ENCODE data around the gene PAK3.

The PAK3 gene

DNA sequence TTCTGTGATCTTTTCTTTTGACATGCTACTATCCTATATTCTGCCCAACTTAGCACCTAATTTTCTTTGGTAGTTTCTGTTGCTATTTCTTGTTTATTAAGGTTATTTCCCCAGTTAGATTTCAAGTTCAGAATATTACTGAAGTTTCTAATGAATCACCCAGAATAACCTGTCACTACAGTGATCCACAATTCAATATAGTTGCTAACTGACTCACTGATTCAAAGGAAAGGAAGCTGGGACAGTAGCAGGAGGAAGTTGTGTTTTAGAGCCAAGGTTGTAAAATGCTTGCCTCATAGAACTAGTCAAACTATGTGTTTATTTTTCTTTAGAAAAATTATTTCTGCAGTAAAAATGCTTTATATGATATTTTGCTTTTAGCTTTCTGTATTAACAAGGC, 37.4 kb downstream of the PAK3 start:
- DNase-seq, result no peak

DNA sequence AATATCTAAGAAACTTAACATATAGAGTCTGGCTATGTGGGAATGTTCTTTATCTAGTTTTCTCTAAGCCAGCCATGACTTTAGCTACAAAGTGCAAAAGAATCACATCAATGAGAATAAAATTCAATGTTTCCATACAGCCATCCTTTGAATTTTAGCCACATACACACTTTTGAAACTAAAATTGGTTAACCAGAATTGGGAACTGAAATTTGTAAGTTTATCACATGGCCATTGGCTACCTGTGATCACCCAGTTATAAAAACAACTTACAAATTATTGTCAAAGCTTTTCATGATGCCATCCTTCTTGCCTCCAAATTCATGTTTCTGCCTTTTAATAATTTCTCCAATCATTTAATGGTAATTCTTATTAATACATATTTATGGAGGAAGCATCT, 49.9 kb downstream of the PAK3 start:
- DNase-seq, result no peak

DNA sequence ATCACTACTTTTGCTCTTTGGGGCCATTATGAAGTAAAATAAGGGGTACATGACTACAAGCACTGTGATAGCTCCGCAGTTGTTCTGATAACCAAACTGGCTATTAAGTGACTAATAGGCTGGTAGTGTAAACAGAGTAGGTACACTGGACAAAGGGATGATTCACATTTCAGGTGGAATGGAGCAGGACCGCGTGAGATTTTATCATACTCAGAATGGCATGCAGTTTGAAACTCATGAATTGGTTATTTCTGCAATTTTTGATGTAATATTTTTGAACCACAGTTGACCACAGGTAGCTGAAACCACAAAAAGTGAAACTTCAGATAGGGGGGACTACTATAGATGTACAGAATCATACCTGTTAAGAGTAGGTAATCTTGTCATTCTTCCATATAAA, 55.8 kb downstream of the PAK3 start:
- no peak for DNase-seq

DNA sequence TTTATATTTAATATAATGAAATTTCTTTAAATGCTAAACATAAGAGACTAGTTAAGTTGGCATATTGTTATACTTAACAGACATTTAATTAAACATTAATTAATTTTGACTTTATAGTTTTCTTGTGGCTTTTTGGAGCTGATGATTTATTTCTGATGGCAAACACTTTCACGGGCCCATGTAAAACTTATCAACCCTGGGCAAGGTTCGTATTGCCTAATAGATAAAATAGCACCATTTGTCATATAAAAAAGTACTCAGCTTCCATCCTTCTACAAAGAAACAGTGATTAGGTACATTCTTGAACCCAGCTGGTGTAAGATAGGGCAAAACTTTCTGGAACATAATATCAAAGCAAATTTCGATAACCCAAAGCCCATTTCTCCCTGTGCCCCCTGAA, 63.2 kb downstream of the PAK3 start:
- no peak for DNase-seq

DNA sequence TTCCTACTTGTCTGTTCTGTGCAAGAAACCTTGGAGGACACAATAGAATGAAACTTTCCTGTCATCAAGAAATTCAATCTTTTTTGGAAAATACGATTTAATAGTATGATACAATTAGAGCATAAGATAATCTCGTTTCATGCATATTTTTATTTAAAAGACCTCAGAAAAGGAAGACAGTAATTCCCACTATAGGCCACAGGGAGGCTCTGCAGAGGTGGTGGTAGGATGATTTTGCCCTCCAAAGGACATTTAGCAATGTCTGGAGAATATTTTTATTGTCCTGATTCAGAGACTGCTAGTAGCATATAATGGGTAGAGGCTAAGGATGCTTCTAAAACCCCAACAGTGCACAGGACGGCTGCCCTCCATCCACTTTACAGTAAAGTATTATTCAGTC, 68.7 kb downstream of the PAK3 start:
- no peak for DNase-seq

DNA sequence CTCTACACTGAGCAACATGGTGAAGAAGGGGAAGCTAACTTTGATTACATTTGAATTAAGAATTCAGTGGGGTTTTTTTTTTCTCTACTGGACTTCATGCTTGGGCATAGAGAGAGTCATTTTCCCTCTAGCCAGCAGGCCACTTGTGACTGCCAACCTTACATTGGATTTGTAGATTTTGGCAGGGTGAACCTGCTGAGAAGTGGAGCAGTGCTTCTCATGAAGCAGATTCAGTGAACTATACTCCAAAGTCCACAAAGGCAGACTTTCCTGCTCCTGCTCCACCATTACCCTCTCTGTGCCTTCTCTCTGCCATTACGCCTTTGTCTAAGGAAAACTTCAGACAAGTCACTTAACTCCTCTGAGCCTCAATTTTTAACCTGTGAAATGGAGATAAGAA, 69.9 kb downstream of the PAK3 start:
- no peak for DNase-seq

DNA sequence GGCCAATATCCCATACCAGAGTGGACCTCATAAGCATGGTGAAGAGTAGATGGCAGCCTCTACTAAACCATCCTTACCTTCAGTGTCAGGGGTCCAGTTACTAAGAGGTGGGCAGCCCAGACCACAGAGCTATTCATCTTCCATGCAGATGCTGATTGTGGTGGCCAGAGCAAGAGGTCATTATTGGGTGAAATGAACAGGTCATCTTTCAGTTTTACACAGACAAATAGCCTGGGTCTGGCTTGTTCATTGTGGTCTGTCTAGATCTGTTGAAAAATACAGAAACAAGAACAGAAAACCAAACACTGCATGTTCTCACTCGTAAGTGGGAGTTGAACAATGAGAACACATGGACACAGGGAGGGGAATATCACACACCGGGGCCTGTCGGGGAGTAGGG, 71.3 kb downstream of the PAK3 start:
- DNase-seq, result no peak

DNA sequence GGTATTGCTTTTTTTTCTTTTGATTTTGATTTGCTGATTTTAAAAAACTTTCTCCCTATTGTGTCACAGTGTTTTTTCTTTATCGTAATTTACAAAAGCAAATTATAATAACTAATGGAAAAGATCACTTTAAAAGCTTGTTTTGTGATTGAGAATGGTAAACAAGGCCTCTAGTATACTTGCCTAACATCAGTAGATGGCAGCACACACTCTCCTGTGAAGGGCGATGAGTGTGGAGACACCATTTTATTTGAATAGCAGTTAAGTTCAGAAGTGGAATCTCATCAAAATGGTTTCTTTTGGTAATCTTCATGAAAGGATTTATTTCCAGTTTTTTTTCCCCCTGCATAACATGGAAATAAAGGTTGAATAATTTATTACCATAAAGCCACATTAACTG, 72.3 kb downstream of the PAK3 start:
- DNase-seq, result no peak

DNA sequence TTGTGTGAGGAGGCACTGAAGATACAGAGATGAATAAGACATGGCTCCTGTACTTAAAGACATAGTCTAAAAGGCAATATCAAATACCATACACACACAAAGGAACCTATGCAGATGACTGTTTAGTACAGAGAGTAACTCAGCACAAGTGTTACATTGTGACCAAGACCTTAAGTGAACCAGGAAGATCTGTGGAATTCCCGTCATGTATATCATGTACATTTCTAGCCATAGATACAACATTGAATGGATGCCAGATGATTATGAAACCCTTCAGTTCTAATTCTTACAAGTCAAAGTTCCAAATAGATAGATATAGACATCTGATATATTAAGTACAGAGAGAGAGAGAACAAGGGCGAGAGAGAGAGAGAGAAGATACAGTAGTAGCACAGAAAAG, 73.2 kb downstream of the PAK3 start:
- DNase-seq, result no peak

DNA sequence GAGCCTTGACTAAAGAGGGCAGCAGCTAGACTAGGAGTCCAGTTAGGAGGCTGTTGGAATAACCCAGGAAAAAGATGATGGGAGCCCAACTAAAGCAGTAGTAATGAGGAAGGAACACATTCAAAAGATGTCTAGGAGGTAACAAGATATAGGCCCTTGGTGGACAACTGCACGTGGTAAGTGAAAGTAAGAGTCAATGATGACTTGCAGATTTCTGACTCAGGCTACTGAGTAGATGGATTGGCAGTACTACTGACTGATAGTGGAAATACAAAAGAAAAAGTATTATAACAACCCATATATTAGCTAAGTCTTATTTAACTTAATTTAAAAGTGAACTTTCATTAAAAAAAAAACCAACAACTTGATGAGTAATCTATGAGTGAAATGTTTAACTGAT, 74.0 kb downstream of the PAK3 start:
- DNase-seq, result no peak

DNA sequence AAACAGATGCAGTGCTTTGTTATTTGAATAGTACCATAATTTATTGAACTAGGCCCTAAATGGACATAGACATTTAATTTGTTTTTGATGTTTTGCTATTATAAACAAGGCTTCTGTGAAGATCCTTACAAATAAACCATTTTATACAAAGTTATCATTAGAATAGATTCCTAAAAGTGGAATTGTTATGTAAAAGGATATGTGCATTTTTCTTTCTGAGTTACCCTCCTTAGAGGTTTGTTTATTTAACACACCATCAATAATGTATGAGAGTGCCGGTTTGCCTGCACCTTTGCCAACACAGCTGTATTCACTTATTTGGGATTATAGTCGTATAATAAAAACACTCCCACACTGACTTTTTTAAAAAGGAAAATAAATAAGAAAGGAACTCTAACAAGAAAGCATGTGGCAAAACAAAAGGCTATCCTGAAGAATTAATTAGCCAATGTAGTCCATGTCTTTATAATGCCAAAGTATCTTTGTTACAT, 84.8 kb downstream of the PAK3 start:
- DNase-seq, result no peak

DNA sequence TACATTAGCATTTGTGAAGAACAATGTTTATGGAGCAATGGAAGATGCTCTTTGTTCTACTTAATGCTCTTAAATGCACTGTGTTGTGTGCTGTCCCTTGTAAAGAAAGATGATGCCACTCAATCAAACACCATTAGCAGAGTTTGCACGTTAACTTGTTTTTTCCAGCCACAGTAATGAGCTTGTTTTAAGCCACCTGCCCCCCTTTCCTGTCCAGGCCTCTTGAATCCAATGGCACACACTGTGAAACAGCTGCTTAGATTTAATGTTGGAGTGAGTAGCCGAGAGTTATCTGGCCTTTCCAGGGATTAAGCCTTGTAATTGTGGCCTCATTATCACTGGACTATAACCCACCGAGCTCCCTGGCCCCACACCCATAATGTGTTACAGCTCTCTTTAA, 86.0 kb downstream of the PAK3 start:
- no peak for DNase-seq

DNA sequence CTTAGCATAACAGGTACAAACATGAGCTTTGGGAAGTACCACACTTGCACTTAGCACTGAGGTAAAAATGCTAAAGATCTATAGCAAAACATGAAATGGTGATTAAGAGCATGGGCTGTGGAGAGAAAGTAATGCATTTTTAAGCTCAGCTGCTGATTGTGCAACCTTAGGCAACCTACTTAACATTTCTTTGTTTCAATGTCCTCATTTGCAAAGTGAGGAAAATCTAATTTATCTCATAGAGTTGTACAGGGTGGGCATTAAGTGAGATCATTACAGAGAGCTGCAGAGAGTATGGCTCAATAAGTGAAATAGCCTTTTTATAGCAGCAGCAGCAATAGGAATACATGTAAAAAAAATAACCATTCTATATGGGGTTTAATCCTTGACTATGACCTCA, 87.0 kb downstream of the PAK3 start:
- DNase-seq, result no peak

DNA sequence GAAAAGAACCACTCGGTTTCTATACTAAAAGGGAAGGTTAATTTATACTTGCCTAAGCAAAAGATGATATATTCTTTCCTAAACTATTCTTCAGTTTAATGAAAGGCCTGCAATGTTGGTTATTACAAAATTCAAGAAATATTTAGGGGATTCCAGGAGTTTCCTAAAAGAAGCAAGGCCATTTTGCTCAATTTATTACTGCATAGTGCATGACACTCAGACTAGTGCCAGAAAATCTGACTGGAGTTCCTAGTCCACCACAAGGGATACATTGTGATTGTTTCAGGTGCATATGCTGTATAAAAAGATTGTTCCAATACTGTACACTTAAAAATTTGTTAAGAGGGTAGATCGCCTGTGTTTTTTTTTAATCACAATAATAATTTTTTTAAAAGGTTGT, 95.6 kb downstream of the PAK3 start:
- DNase-seq, result no peak

DNA sequence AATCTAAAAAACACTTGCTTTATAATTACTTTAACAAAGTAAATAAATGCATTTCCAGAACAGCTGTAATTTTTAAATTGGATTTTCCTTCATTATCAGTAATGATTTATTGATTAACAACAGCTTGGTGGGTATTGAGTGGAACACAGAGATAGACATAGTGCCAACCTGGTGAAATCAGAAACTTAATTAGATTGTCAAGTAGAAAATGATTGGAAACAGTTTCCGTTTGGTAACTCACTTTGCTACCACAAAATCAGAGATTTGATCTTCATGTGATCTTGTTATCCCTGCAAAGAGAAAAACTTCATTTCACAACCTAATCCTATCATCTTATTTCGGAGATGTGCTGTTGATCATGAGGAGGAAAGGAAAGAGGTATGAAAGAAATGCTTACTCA, 103.5 kb downstream of the PAK3 start:
- DNase-seq, result no peak

DNA sequence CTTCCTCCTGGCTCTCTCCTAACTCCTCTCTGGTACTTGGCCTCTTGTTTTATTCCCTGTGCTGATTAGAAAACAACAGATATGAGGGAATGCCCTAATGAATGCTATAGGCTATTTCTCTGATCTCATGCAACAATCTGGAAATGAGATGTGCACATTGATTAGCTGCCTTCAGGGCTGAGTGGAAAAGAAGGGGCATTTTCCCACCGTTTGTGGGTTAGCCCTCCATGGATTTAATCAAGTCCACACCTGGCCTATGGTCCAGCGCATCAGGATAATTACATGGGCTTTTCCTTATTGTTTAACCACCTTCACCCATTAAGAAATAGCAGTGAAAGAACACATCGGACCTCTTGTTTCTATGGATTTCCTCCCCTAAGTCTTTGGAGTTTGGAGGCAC, 104.3 kb downstream of the PAK3 start:
- DNase-seq, result no peak

DNA sequence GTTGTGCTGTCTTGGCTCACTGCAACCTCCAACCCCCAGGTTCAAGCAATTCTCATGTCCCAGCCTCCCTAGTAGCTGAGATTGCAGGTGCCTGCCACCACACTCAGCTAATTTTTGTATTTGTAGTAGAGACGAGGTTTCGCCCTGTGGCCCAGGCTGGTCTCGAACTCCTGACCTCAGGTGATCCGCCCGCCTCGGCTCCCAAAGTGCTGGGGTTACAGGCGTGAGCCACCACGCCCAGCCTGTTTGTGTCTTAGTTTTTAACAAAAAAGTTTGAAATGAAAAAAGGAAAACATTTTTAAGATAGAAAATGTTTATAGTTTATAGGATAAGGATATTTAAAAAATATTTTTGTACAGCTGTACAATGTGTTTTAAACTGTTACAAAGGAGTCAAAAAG, 111.9 kb downstream of the PAK3 start:
- DNase-seq, result no peak

DNA sequence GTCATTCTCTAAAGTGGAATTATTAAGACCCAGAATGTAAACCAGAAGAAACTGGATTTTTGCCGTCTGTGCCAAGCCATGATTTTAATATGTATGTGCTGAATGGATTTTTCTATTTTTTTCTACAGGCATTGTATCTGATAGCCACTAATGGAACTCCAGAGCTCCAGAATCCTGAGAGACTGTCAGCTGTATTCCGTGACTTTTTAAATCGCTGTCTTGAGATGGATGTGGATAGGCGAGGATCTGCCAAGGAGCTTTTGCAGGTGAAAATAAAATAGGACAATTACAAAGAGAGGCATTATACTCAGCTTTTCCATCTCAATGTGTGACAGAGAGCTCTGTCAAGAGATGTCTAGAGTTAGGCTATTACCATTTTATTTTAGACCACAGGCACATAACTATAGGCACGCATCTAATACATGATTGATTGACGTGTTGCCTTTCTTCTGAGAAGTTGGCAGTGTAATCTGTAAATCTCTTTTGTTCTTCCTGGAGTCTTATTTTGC, 120.4 kb downstream of the PAK3 start:
- no peak for DNase-seq

DNA sequence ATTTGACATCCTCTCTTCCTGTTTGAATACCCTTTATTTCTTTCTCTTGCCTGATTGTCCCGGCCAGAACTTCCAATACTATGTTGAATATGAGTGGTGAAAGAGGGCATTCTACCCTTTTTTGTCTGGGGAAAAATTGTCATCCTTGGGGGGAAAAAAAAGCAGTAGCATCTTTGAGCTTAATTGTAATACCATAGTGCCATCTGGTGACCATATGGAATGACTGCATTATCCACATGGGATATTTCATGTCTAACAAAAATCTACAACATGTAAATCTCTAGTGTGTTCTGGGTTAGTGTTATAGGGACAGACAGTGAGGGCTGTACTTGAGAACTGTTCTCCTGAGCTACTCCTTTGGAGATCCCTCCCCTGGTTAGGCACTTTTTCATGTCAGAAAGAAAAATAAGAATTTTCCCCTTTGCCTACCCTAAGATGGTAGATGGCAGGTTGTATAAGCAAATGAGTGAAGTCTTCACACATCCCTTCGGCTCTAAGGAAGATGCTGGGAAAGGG, 148.3 kb downstream of the PAK3 start:
- no peak for DNase-seq

DNA sequence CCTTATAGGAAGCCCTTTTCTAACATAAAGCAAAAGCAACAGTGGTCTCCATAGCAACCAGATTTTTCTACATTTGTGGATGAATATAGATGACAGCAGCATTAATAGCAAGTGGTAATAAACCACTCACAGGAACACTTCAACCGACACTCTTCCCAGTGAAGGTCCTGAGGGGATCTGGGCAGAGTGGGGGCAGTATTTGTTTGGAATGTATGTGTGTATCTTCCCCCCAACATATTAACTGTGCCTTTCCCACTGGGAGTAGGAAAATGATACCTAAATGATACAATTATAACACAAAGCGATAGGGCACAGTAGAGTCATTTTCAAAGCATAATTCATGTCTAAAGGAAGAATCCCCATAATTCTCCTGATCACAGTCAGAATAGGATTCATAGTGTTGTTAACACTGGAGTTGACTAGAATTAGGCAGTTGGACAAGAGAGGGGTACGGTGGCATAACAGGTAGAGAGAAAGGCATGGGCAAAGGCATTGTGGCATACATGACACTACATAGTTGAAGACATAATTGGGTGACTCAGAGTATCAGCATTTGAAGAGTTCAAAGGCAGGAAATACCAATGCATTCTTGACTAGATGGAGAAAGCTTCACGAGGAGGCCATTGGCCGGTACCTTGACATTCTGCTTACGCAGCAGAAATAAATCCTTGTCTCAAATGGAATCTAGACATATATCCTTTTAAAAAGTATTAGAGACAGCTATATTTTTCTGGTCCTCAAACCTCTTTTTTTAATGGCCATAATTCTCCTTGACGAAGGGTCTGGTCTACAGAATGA, 159.1 kb downstream of the PAK3 start:
- no peak for DNase-seq

DNA sequence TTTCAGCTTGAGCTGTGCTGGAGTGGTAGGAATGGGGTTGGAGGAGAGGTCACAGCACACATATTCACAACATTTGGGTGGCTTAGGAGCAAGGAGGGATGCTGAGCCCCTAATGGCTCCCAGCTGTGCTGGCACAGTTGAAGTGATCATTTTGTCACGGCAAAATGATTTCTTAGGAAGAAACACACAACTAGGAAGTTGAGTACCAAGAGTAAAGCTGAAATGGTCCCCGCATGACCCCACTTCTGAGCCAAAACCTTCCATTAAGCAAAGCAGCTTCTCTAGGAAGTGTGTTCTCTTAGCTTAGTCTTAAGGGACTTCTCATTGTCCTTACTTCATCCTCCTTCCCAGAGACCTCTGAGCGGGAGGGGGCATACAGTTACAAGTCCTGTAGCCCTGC, 161.7 kb downstream of the PAK3 start:
- no peak for DNase-seq

DNA sequence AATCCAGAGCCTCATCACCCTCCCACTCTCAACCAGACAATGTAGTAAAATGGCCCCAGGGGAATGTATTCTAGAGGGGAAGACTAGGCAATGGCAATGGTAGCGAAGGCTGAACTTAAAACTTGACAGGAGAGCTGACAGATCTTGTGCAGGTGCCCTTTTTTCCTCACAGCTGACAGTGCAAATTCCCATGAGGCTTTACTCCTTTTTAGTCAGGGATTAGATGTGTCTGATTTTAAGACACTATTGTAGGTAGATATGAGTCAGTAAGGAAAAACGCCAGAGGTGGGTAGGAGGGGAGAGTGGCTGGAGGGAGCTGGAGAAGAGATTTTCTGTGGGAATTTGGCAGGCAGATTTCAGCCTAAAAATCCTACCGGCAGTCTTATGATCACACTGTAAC, 163.6 kb downstream of the PAK3 start:
- DNase-seq, result no peak

DNA sequence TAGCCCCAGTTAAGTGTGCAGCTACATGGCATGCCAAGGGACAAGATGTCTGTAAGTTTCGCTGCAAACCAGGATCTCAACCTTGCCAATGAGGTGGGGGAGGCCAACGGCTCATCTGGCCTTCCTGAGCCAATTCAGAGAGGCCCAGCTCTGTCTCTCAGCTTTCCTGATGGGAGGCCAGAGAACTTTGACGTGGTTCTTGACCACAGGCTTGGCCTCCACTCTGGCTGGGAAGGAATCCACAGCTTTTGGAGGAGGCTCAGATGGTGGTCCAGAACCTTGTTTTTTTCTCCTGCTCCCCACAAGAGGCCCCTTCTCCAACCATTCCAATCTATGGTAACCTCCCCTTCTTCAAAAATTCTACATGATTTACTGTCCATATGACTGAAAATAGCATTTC, 164.5 kb downstream of the PAK3 start:
- DNase-seq, result no peak

DNA sequence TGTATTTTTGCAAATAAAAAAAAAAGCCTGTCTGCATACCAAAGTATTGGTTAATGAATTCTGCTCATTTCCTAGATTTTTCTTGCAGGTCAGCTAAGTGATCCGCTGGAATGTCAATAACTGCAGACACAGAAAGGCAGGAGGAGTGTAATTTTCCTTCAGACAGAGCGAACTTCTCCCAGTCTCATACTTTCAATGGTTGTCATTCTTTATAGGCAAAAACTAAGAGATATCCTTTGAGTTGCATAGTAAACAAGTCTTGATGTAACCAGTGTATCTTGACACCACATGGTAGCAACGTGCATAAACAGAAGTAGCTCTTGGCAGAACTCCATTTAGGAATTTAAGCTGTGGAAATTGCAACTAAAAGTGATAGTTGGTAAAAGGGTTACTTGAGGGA, 166.1 kb downstream of the PAK3 start:
- DNase-seq, result no peak

DNA sequence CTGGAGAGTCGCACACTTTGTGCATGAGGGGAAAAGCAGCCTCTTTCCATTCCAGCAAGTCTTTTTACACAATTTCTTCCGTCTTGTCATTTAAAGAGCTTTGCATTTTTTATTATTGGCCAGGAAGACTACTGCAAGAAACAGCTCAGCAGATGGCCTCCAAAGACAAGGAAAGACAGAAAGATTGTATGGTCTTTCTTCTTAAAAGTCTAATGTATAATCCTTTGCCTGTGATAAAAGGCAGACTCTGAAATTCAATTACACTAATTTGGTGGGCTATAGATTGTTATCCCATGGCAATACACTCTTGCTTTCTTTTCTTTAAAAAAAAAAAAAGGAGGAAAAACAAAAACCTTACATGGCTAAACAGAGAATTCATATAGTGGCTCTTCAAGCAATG, 168.4 kb downstream of the PAK3 start:
- DNase-seq, result no peak

Data from stimulated activated CD4-positive, alpha-beta T cell treated with anti-CD3 and anti-CD28 coated beads, Interleukin-1b, Interleukin-23, amount 100 ng/mL, for 48 hours (primary cell).